ENCODE data around the gene NFE2L2.

DNA sequence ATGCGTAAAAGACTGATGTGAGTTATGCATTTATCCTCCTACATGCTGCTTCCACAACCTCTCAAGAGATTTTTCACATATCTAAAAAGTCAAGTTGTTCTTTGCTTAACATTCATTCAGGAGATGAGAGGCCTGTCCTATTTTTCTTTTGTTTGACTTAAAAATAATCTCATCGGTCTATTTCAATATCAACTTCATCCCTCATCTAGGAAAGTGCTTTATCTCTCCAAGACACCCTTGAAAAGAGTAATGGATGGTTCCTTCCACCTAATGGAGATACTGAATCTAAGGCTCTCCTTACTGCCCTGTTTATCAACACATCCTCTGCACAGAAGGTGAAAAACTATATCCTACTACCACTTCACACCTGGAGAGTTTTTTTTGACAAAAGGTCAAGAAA, 2.4 kb downstream of the NFE2L2 start:
- TF ChIP-seq, protein P1, sequence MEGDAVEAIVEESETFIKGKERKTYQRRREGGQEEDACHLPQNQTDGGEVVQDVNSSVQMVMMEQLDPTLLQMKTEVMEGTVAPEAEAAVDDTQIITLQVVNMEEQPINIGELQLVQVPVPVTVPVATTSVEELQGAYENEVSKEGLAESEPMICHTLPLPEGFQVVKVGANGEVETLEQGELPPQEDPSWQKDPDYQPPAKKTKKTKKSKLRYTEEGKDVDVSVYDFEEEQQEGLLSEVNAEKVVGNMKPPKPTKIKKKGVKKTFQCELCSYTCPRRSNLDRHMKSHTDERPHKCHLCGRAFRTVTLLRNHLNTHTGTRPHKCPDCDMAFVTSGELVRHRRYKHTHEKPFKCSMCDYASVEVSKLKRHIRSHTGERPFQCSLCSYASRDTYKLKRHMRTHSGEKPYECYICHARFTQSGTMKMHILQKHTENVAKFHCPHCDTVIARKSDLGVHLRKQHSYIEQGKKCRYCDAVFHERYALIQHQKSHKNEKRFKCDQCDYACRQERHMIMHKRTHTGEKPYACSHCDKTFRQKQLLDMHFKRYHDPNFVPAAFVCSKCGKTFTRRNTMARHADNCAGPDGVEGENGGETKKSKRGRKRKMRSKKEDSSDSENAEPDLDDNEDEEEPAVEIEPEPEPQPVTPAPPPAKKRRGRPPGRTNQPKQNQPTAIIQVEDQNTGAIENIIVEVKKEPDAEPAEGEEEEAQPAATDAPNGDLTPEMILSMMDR (IDR thresholded peaks at IDR 0.05; ENCODE audit: low read length), result no peak
- no peak for TF ChIP-seq EZH2 (IDR thresholded peaks at IDR 0.05; ENCODE audit: borderline replicate concordance, low read length)

All from OCI-LY1 (cell line).